Uterus (tissue), 2 donors: Measurements from ENCODE around the gene PPCDC.

Source experiments
- POLR2A ChIP-seq, 2 donors: fragments of 450-650 bp; IDR thresholded peaks; one replicate each; pipeline ENCODE4 v1.6.1; 2016; ENCODE audit warnings: antibody characterized with exemption in 2 of 2, mild to moderate bottlenecking in 1 of 2, moderate library complexity in 1 of 2
- TF ChIP-seq, protein P1 (sequence below), 4 experiments: fragments of 200-600 bp in 2 of 4; fragments of 450-650 bp in 2 of 4; sonication (generic) in 2 of 4; IDR thresholded peaks; one replicate each; pipeline ENCODE4 v1.5.1; 2016 to 2019; ENCODE audit warnings: antibody characterized with exemption in 4 of 4, mild to moderate bottlenecking in 2 of 4, moderate library complexity in 1 of 4

DNA sequence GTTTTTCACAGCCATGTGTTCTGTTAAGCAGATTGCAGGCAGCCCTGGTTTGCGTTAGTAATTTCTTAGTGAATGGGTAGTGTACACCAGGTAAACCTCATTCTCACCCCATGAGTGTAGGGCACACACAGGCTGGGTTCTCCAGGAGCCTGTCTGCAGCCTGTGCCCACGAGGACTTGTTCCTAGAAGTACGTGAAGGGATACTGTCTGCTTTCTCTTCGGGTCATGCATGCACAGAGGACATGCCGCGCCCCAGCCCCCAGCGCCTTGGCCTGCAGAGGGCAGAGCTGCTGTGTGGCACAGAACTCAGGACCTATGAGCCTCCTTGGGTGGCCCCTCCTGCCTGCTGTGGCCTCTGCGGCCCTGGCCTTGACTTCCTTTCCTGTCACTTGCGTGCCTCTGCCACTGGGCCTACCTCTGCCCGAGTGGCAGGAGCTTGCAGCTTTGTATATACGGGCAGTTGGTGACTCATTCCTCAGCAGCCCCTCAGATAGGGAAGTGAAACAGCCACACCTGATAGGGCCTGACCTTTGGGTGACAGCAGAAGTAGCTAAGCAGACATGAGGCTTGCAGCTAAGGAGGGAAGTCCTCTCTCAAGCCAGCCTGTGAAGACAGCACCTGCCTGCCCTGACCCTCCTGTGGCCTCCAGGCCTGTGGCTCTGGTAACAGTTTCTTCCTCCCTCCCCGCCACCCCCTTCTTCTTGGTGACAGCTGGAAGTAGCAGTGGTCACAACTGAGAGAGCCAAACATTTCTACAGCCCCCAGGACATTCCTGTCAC is 19.5 kb downstream of the PPCDC start:
- TF ChIP-seq, protein P1, sequence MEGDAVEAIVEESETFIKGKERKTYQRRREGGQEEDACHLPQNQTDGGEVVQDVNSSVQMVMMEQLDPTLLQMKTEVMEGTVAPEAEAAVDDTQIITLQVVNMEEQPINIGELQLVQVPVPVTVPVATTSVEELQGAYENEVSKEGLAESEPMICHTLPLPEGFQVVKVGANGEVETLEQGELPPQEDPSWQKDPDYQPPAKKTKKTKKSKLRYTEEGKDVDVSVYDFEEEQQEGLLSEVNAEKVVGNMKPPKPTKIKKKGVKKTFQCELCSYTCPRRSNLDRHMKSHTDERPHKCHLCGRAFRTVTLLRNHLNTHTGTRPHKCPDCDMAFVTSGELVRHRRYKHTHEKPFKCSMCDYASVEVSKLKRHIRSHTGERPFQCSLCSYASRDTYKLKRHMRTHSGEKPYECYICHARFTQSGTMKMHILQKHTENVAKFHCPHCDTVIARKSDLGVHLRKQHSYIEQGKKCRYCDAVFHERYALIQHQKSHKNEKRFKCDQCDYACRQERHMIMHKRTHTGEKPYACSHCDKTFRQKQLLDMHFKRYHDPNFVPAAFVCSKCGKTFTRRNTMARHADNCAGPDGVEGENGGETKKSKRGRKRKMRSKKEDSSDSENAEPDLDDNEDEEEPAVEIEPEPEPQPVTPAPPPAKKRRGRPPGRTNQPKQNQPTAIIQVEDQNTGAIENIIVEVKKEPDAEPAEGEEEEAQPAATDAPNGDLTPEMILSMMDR (IDR thresholded peaks at IDR 0.05): peak; percentile 5 to 44 (median 22)
- TF ChIP-seq POLR2A (IDR thresholded peaks at IDR 0.05): no peak
